HepG2 (cell line): Measurements from ENCODE around the gene UQCR11. TPM values are rescaled to one million over a fixed set of nuclear protein-coding genes. Genes with fewer than 3 reads are reported as not detected.

Experiments
- HES4 ChIP-seq: sonication (generic); formaldehyde crosslinking; IDR thresholded peaks from 2 replicates; pipeline ENCODE4 v1.9.0; 2021; ENCODE audit warnings: mild to moderate bottlenecking, missing genetic modification reagents, borderline replicate concordance
- JUND ChIP-seq: sonication (generic); formaldehyde crosslinking; IDR thresholded peaks from 2 replicates; pipeline ENCODE4 v1.8.0; 2022; ENCODE audit warnings: mild to moderate bottlenecking, missing genetic modification reagents
- PHF20 ChIP-seq: sonication (generic); formaldehyde crosslinking; IDR thresholded peaks from 2 replicates; pipeline ENCODE4 v1.5.0; 2020; ENCODE audit warnings: mild to moderate bottlenecking, missing genetic modification reagents
- TP53 ChIP-seq: sonication (generic); formaldehyde crosslinking; conservative IDR thresholded peaks from 2 replicates; pipeline ENCODE4 v1.4.0; 2020; ENCODE audit warnings: missing genetic modification reagents
- ZFP1 ChIP-seq: IDR thresholded peaks from 2 replicates; pipeline ENCODE4 v1.6.1; 2016
- ZIK1 ChIP-seq: sonication (generic); formaldehyde crosslinking; IDR thresholded peaks from 2 replicates; pipeline ENCODE4 v1.5.0; 2020; ENCODE audit warnings: mild to moderate bottlenecking, low read depth, missing genetic modification reagents, borderline replicate concordance
- ZNF563 ChIP-seq: sonication (generic); formaldehyde crosslinking; IDR thresholded peaks from 2 replicates; pipeline ENCODE4 v1.8.0; 2022; ENCODE audit warnings: mild to moderate bottlenecking, moderate library complexity, missing genetic modification reagents
- polyA plus RNA-seq, 8 experiments: library from polyadenylated mRNA; depleted of rRNA in 3 of 8; stranded (reverse) in 7 of 8; unstranded in 1 of 8; fragments of >200 nt; fragmentation: Illumina TruSeq in 4 of 8; extraction: Trizol in 4 of 8; gene quantifications; 2 replicates each; pipeline versions ENCODE4 v1.2.1 to v1.2.3, GENCODE V29; 2011 to 2016; ENCODE audit warnings: low read depth in 4 of 8, missing spikeins in 1 of 8, mixed read lengths in 1 of 8; ENCODE audit not compliant: insufficient read depth in 1 of 8
- total RNA-seq, 5 experiments: library from RNA; depleted of rRNA; stranded (reverse); fragments of >200 nt; fragmentation: Illumina TruSeq; extraction: Trizol; gene quantifications; 2 replicates each; pipeline ENCODE4 v1.2.3, GENCODE V29; 2016; ENCODE audit warnings: low read depth in 1 of 5
- TF ChIP-seq, protein P1 (sequence below): sonication (generic); formaldehyde crosslinking; IDR thresholded peaks from 2 replicates; pipeline ENCODE4 v1.4.0; 2020; ENCODE audit warnings: missing genetic modification reagents
- TF ChIP-seq, protein P2 (sequence below): sonication (generic); formaldehyde crosslinking; IDR thresholded peaks from 2 replicates; pipeline ENCODE4 v1.5.0; 2020; ENCODE audit warnings: mild to moderate bottlenecking, missing genetic modification reagents, borderline replicate concordance
- TF ChIP-seq, protein P3 (sequence below): sonication (generic); formaldehyde crosslinking; IDR thresholded peaks from 2 replicates; pipeline ENCODE4 v1.9.0; 2021; ENCODE audit warnings: mild to moderate bottlenecking, missing genetic modification reagents

The UQCR11 gene
- total and polyA plus RNA-seq, 2 of the 13 experiments (the other 11 are each of a cell fraction or from before 2014, with no cell fraction given) = 125 to 214 TPM

DNA sequence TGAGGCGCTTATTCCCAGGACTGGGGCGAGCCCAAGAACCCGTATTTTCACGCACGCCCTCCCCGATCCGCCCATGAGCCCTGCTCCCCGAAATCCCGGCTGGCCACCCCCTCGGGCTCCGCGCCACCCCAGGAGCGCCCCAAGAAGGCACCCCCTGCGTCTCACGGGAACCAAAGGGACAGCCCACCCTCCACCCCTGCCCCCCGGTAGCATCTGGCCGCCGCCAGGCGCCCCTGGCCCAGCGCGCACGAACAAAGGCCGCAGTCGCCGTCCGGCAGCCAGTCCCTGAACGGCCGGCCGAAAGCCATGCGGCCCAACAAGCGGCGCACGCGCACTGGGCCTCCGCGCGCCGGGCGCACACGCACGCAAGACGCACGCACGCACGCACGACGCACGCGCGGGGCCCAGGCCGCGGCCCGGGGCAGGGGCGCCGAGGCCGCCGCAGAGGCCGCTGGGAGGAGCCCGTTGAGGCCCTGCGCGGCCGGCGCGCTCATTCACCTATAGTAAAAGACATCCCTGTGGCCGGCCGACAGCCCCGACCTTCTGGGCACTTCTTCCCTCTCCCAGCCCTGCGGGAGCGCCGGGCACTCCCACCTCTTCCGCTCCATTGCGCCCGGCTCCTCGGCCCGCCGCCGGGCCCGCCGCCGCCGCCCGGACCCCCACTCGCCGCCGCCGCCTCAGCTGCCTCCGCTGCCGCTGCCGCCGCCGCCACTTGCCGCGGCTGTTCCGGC is 13.1 kb downstream of the UQCR11 start (continued):
- TF ChIP-seq, protein P1, sequence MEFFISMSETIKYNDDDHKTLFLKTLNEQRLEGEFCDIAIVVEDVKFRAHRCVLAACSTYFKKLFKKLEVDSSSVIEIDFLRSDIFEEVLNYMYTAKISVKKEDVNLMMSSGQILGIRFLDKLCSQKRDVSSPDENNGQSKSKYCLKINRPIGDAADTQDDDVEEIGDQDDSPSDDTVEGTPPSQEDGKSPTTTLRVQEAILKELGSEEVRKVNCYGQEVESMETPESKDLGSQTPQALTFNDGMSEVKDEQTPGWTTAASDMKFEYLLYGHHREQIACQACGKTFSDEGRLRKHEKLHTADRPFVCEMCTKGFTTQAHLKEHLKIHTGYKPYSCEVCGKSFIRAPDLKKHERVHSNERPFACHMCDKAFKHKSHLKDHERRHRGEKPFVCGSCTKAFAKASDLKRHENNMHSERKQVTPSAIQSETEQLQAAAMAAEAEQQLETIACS (CRISPR knock-in tag) = peak; percentile 87
- TF ChIP-seq, protein P2, sequence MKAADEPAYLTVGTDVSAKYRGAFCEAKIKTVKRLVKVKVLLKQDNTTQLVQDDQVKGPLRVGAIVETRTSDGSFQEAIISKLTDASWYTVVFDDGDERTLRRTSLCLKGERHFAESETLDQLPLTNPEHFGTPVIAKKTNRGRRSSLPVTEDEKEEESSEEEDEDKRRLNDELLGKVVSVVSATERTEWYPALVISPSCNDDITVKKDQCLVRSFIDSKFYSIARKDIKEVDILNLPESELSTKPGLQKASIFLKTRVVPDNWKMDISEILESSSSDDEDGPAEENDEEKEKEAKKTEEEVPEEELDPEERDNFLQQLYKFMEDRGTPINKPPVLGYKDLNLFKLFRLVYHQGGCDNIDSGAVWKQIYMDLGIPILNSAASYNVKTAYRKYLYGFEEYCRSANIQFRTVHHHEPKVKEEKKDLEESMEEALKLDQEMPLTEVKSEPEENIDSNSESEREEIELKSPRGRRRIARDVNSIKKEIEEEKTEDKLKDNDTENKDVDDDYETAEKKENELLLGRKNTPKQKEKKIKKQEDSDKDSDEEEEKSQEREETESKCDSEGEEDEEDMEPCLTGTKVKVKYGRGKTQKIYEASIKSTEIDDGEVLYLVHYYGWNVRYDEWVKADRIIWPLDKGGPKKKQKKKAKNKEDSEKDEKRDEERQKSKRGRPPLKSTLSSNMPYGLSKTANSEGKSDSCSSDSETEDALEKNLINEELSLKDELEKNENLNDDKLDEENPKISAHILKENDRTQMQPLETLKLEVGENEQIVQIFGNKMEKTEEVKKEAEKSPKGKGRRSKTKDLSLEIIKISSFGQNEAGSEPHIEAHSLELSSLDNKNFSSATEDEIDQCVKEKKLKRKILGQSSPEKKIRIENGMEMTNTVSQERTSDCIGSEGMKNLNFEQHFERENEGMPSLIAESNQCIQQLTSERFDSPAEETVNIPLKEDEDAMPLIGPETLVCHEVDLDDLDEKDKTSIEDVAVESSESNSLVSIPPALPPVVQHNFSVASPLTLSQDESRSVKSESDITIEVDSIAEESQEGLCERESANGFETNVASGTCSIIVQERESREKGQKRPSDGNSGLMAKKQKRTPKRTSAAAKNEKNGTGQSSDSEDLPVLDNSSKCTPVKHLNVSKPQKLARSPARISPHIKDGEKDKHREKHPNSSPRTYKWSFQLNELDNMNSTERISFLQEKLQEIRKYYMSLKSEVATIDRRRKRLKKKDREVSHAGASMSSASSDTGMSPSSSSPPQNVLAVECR (CRISPR knock-in tag) = peak; percentile 78
- no peak for TF ChIP-seq ZFP1
- TF ChIP-seq ZNF563 (CRISPR knock-in tag) = no peak; the same call in none of the 2 replicates
- no peak for TF ChIP-seq JUND (CRISPR knock-in tag)
- TF ChIP-seq TP53 (CRISPR knock-in tag) = no peak
- peak; percentile 66 for TF ChIP-seq PHF20
- TF ChIP-seq ZIK1 (CRISPR knock-in tag) = peak; percentile 91; the same call in 1 of the 2 replicates
- peak; percentile 91 for TF ChIP-seq HES4 (CRISPR knock-in tag)
- TF ChIP-seq, protein P3, sequence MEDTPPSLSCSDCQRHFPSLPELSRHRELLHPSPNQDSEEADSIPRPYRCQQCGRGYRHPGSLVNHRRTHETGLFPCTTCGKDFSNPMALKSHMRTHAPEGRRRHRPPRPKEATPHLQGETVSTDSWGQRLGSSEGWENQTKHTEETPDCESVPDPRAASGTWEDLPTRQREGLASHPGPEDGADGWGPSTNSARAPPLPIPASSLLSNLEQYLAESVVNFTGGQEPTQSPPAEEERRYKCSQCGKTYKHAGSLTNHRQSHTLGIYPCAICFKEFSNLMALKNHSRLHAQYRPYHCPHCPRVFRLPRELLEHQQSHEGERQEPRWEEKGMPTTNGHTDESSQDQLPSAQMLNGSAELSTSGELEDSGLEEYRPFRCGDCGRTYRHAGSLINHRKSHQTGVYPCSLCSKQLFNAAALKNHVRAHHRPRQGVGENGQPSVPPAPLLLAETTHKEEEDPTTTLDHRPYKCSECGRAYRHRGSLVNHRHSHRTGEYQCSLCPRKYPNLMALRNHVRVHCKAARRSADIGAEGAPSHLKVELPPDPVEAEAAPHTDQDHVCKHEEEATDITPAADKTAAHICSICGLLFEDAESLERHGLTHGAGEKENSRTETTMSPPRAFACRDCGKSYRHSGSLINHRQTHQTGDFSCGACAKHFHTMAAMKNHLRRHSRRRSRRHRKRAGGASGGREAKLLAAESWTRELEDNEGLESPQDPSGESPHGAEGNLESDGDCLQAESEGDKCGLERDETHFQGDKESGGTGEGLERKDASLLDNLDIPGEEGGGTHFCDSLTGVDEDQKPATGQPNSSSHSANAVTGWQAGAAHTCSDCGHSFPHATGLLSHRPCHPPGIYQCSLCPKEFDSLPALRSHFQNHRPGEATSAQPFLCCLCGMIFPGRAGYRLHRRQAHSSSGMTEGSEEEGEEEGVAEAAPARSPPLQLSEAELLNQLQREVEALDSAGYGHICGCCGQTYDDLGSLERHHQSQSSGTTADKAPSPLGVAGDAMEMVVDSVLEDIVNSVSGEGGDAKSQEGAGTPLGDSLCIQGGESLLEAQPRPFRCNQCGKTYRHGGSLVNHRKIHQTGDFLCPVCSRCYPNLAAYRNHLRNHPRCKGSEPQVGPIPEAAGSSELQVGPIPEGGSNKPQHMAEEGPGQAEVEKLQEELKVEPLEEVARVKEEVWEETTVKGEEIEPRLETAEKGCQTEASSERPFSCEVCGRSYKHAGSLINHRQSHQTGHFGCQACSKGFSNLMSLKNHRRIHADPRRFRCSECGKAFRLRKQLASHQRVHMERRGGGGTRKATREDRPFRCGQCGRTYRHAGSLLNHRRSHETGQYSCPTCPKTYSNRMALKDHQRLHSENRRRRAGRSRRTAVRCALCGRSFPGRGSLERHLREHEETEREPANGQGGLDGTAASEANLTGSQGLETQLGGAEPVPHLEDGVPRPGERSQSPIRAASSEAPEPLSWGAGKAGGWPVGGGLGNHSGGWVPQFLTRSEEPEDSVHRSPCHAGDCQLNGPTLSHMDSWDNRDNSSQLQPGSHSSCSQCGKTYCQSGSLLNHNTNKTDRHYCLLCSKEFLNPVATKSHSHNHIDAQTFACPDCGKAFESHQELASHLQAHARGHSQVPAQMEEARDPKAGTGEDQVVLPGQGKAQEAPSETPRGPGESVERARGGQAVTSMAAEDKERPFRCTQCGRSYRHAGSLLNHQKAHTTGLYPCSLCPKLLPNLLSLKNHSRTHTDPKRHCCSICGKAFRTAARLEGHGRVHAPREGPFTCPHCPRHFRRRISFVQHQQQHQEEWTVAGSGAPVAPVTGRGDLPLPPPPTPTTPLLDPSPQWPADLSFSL = no peak
